HepG2 (cell line): ENCODE measurements around the gene CDK17. TPM values are rescaled to one million over a fixed set of nuclear protein-coding genes. Genes with fewer than 3 reads are reported as not detected.

Experiments
- ATM ChIP-seq: fragments of 450-650 bp; IDR thresholded peaks from 2 replicates; pipeline ENCODE4 v1.7.1; 2017; ENCODE audit warnings: mild to moderate bottlenecking, borderline replicate concordance
- KDM4B ChIP-seq: sonication (generic); formaldehyde crosslinking; IDR thresholded peaks from 2 replicates; pipeline ENCODE4 v1.4.0; 2020; ENCODE audit warnings: missing genetic modification reagents
- ZNF484 ChIP-seq: sonication (generic); formaldehyde crosslinking; IDR thresholded peaks from 2 replicates; pipeline ENCODE4 v1.5.1; 2020; ENCODE audit warnings: mild to moderate bottlenecking, low read depth, missing genetic modification reagents, borderline replicate concordance
- ZNF562 ChIP-seq: sonication (generic); formaldehyde crosslinking; IDR thresholded peaks from 2 replicates; pipeline ENCODE4 v1.8.0; 2022; ENCODE audit warnings: missing genetic modification reagents, borderline replicate concordance
- ZSCAN22 ChIP-seq: sonication (generic); formaldehyde crosslinking; IDR thresholded peaks from 2 replicates; pipeline ENCODE4 v1.4.0; 2020; ENCODE audit warnings: mild to moderate bottlenecking, missing genetic modification reagents
- polyA plus RNA-seq, 8 experiments: library from polyadenylated mRNA; depleted of rRNA in 3 of 8; stranded (reverse) in 7 of 8; unstranded in 1 of 8; fragments of >200 nt; fragmentation: Illumina TruSeq in 4 of 8; extraction: Trizol in 4 of 8; gene quantifications; 2 replicates each; pipeline versions ENCODE4 v1.2.1 to v1.2.3, GENCODE V29; 2011 to 2016; ENCODE audit warnings: low read depth in 4 of 8, missing spikeins in 1 of 8, mixed read lengths in 1 of 8; ENCODE audit not compliant: insufficient read depth in 1 of 8
- total RNA-seq, 5 experiments: library from RNA; depleted of rRNA; stranded (reverse); fragments of >200 nt; fragmentation: Illumina TruSeq; extraction: Trizol; gene quantifications; 2 replicates each; pipeline ENCODE4 v1.2.3, GENCODE V29; 2016; ENCODE audit warnings: low read depth in 1 of 5
- TF ChIP-seq, protein P1 (sequence below): sonication (generic); formaldehyde crosslinking; IDR thresholded peaks from one replicate; pipeline ENCODE4 v1.5.1; 2020; ENCODE audit warnings: mild to moderate bottlenecking, missing genetic modification reagents; ENCODE audit errors: not compliant biosample characterization
- TF ChIP-seq, protein P2 (sequence below): sonication (generic); formaldehyde crosslinking; IDR thresholded peaks from 2 replicates; pipeline ENCODE4 v1.8.1; 2022; ENCODE audit warnings: low read depth, mild to moderate bottlenecking, missing genetic modification reagents

Gene CDK17
- total and polyA plus RNA-seq, 2 of the 13 experiments (the other 11 are each of a cell fraction or from before 2014, with no cell fraction given), result 9.9 to 22.3 TPM

DNA sequence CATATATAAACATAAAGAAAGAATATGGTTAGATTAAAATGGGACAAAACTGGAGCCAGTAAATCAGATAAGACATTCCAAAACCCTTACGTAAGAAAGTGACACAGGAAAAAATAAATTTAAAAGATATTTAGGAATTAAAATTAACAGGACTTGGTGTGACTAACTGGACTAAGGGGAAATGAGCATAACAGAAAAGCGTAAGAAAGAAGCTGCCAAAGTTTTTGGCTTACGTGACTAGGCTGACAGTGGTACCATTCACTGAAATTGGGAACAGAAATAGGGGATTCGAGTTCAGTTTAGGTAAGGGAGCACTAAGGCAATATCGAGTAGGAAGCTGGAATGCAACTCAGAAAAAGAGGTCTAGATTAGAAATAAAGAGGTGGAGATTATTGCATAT lies 7.8 kb downstream of the CDK17 start (continued):
- TF ChIP-seq, protein P1, sequence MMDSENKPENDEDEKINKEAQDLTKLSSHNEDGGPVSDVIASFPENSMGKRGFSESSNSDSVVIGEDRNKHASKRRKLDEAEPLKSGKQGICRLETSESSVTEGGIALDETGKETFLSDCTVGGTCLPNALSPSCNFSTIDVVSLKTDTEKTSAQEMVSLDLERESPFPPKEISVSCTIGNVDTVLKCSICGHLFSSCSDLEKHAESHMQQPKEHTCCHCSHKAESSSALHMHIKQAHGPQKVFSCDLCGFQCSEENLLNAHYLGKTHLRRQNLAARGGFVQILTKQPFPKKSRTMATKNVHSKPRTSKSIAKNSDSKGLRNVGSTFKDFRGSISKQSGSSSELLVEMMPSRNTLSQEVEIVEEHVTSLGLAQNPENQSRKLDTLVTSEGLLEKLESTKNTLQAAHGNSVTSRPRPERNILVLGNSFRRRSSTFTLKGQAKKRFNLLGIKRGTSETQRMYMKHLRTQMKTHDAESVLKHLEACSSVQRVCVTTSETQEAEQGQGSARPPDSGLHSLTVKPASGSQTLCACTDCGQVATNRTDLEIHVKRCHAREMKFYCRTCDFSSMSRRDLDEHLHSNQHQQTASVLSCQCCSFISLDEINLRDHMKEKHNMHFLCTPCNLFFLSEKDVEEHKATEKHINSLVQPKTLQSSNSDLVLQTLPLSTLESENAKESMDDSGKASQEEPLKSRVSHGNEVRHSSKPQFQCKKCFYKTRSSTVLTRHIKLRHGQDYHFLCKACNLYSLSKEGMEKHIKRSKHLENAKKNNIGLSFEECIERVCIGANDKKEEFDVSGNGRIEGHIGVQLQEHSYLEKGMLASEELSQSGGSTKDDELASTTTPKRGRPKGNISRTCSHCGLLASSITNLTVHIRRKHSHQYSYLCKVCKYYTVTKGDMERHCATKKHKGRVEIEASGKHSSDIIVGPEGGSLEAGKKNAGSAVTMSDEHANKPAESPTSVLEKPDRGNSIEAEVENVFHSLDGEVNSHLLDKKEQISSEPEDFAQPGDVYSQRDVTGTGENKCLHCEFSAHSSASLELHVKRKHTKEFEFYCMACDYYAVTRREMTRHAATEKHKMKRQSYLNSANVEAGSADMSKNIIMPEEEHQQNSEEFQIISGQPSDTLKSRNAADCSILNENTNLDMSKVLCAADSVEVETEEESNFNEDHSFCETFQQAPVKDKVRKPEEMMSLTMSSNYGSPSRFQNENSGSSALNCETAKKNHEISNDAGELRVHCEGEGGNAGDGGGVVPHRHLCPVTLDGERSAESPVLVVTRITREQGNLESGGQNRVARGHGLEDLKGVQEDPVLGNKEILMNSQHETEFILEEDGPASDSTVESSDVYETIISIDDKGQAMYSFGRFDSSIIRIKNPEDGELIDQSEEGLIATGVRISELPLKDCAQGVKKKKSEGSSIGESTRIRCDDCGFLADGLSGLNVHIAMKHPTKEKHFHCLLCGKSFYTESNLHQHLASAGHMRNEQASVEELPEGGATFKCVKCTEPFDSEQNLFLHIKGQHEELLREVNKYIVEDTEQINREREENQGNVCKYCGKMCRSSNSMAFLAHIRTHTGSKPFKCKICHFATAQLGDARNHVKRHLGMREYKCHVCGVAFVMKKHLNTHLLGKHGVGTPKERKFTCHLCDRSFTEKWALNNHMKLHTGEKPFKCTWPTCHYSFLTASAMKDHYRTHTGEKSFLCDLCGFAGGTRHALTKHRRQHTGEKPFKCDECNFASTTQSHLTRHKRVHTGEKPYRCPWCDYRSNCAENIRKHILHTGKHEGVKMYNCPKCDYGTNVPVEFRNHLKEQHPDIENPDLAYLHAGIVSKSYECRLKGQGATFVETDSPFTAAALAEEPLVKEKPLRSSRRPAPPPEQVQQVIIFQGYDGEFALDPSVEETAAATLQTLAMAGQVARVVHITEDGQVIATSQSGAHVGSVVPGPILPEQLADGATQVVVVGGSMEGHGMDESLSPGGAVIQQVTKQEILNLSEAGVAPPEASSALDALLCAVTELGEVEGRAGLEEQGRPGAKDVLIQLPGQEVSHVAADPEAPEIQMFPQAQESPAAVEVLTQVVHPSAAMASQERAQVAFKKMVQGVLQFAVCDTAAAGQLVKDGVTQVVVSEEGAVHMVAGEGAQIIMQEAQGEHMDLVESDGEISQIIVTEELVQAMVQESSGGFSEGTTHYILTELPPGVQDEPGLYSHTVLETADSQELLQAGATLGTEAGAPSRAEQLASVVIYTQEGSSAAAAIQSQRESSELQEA (CRISPR knock-in tag), result no peak
- no peak for TF ChIP-seq ATM
- no peak for TF ChIP-seq ZNF484
- TF ChIP-seq KDM4B, result no peak
- TF ChIP-seq, protein P2, sequence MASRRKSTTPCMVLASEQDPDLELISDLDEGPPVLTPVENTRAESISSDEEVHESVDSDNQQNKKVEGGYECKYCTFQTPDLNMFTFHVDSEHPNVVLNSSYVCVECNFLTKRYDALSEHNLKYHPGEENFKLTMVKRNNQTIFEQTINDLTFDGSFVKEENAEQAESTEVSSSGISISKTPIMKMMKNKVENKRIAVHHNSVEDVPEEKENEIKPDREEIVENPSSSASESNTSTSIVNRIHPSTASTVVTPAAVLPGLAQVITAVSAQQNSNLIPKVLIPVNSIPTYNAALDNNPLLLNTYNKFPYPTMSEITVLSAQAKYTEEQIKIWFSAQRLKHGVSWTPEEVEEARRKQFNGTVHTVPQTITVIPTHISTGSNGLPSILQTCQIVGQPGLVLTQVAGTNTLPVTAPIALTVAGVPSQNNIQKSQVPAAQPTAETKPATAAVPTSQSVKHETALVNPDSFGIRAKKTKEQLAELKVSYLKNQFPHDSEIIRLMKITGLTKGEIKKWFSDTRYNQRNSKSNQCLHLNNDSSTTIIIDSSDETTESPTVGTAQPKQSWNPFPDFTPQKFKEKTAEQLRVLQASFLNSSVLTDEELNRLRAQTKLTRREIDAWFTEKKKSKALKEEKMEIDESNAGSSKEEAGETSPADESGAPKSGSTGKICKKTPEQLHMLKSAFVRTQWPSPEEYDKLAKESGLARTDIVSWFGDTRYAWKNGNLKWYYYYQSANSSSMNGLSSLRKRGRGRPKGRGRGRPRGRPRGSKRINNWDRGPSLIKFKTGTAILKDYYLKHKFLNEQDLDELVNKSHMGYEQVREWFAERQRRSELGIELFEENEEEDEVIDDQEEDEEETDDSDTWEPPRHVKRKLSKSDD, result no peak
- TF ChIP-seq ZNF562 (CRISPR knock-in tag), result no peak
- TF ChIP-seq ZSCAN22, result no peak
